ENCODE results near the gene THAP5.

THAP5 gene

DNA sequence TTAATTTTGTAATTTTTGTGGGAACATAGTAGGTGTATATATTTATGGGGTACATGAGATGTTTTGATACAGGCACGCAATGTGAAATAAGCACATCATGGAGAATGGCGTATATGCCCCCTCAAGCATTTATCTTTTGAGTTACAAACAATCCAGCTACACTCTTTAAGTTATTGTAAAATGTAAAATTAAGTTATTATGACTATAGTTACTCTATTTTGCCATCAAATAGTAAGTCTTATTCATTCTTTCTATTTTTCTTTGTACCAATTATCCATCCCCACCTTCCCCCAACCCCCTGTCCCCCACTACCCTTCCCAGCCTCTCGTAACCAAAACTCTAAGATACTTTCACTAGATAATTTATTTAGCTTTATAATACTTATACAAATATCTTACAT, 35.8 kb downstream of the THAP5 start:
- no peak for DNase-seq (ENCODE audit: low read depth)

DNA sequence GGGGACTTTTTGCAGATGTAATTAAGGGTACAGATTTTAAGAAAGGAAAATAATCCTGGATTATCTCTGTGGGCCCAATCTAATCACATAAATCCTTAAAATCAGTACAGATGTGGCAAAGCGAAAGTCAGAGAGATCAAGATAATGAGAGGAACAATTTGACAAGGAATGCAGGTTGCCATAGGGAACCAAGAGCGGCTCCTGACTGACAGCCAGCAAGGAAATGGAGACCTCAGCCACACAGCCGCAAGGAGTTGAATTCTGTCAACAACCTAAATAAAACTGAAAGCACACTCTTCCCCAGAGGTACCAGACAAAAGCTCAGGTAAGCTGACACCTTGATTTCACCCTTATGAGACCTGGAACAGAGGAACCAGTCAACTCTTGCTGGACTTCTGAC, 40.2 kb downstream of the THAP5 start:
- DNase-seq (ENCODE audit: low read depth) = no peak

DNA sequence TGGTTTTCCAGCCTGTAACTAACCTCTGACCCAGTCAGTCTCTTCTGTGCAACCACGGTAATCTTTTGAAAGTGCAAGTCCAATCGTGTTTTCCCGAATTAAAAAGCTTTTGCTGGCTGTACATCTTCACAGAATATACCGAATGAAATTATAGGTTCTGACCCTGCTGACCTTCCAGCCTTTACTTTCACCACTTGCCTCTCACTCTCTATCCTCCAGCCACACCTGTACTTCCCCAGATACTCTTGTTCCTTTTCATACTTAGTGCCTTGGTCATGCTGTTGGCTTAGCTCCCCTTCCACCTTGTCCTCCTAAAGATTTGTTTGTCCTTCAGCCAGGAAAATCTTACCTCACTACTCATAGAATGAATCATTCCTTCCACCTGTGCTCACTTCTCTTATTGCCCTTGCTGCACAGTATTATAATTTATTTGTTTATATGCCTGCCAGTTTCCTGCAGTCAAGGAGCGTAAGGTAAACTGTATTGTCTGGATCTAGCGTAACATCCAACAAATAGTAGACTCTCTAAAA, 41.3 kb downstream of the THAP5 start:
- DNase-seq (ENCODE audit: low read depth) = no peak

DNA sequence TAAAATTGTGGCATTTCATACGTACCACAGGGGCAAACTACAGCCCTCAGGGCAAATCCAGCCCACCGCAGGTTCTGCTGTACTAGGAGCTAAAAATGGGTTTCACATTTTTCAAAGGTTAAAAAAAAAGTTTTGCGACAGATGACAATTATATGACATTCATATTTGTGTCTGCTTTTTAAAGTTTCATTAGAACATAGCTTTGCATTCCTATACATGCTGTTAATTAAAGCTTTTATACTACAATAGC, 42.8 kb downstream of the THAP5 start:
- DNase-seq (ENCODE audit: low read depth) = no peak

DNA sequence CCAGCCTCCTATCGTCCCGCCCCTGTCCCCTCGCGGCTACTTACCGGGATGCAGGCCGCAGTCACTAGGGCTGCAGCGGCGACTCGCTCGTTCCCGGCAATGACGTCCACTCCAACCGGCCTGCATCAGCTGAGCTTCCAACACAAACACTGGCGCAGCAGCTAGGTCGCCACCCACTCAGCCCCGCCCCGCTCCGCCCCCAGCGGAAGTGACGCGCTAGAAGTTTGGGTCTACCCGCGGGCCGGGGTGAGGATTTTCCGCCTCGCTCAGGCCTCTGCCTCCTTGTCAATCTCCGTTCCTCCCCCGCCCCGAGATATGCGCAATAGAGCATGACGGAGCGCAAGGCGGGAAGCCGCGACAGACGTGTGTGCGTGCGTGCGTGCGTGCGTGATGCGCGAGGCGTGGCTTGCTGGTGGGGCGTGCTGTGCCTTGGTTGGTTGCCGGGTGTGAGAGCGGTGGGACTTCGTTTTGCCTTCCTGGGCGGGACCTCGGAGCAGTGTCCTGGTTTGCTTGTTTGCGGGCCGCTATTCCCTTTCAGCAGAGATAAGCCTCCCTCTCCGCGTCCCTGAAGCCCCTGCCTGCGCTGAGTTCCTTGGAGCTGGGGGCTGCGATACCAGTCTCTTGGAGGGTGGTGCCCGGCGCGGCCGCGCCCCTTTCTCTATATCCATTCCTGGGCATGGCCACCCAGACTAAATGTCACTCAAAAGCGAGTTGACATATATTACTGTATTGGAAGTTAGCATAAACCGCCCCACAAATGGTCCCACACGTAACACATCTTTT, 43.3 kb downstream of the THAP5 start, which contains the start of gene PNPLA8:
Gene PNPLA8, minus strand, starts transcription at position 151 of the 783 bp plus-strand sequence. CDS start 10,644 bp downstream, outside the sequence.
- DNase-seq (ENCODE audit: low read depth) = peak; percentile 100

DNA sequence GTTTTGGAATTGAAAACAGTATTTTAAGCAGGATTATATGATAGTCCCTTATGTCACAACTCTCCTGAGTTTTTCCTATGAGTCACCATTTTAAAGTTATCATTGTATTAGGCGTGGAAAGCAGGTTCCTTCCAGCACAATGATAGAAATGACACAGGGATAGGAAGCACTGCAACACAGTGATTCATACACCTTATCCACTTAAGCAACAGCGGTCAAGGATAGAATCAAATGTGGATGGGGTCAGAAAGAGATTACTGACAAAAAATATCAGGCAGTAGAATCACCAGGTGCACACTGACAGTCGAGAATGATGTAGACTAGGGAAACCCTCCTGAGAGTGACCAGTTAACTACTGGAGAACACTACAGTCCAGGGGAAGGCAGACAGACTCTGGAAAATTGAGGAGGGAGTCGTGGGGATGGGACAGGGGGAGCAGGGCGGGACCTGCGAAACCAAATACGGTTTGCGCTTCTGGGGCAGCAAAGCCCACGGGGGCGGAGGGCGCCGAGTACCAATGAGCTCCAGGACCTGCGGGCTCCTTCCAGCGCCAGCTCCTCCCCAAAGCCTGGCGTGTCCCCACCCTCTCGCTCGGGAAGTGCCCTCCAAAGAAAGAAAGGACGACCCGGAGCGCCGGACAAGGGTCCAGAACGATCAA, 44.0 kb downstream of the THAP5 start:
- DNase-seq (ENCODE audit: low read depth) = peak; percentile 89

DNA sequence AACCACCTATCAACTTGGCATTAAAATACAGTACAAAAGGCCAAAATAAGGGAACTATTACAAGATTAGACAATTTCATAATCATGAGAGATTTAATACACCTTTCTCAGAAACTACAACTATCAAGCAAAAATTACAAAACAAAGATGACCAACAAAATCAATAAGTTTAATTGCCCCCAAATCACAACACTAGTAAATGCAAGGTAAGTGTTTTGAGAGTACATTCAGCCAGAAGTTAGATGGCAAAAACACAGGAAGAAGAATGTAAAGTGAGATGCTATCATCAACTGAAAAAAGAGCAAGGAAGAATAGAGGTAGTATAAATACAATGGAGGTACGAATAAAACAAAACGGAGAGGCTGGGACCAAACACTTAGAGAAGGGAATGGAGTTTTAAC, 46.7 kb downstream of the THAP5 start:
- DNase-seq (ENCODE audit: low read depth) = no peak

DNA sequence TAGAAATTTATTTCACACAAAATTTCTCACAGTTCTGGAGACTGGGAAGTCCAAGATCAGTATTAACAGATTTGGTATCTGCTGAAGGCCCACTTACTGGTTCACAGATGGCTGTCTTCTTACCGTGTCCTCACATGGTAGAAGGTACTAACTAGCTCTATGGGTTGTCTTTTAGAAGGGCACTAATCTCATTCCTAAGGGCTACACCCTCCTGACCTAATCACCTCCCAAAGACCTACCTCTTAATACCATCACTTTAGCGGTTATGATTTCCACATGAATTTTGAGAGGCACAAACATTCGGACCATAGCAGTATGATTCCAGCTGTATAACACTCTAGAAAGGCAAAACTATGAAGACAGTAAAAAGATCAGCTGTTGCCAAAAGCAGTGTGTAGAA, 51.6 kb downstream of the THAP5 start:
- no peak for DNase-seq (ENCODE audit: low read depth)

DNA sequence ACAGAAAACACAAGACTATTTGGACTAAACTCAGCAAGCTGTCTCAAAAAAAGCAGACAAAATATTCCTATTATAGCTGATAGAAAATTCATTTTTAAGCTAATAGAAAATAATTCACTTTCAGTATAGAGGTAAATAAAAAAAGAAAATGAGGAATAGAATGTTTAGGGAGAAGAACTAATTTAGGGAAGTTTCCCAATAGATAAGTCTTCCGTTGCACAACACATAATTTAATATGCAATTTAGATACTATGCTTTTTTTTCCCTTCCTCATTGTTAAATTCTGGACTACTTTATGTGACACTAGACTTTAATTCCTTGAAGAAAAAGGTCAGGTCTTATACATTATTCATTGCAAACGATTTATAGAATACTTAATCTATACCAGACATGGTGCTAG, 53.9 kb downstream of the THAP5 start:
- DNase-seq (ENCODE audit: low read depth) = no peak

DNA sequence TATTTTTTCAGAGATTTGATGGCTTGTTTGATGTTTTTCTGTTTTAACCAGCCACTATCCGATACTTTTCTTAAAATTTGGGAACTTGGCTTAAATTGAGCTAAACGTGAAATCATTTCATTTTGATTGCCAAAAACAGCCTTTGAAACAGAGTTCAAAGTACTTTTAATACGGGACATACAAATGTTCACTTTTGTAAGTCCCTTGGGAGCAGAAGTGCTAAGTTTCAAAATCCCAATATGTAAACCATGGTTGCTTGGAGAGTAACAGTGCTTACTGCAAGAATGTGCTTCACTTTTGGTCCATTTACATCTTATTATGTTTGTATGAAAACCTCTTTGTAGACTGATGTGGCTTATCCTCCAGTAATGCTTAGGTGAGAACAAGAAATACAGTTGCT, 54.5 kb downstream of the THAP5 start:
- DNase-seq (ENCODE audit: low read depth) = no peak

Data from EH (cell line).